GM23338 (cell line): Measurements from ENCODE around the gene SLC30A10. TPM values are rescaled to one million over a fixed set of nuclear protein-coding genes. Genes with fewer than 3 reads are reported as not detected.

Source experiments
- ATAC-seq: fragments of 200-7000 bp; cut with Tn5 transposase; 3 replicates; pipeline ENCODE4 v1.9.1; 2020
- DNase-seq: peaks from one replicate; pipeline ENCODE4 v3.0.0-alpha.2; 2015; ENCODE audit warnings: low spot score
- H2AFZ ChIP-seq: fragments of 200-600 bp; sonication (generic); 2 replicates; pipeline ENCODE4 v1.8.0; 2016; ENCODE audit warnings: antibody characterized with exemption, mild to moderate bottlenecking, moderate library complexity
- H3F3A ChIP-seq: fragments of 200-600 bp; sonication (generic); replicated peaks from 2 replicates; pipeline ENCODE4 v1.8.0; 2017; ENCODE audit warnings: antibody characterized with exemption, mixed run types, low read depth
- H3K27ac ChIP-seq: fragments of 200-600 bp; sonication (generic); 2 replicates; pipeline ENCODE4 v1.6.1; 2016; ENCODE audit warnings: low read depth
- H3K27me3 ChIP-seq: fragments of 200-600 bp; sonication (generic); 2 replicates; pipeline ENCODE4 v1.8.0; 2016; ENCODE audit warnings: mild to moderate bottlenecking, mixed run types, moderate library complexity; ENCODE audit not compliant: insufficient read depth
- H3K36me3 ChIP-seq: fragments of 200-600 bp; sonication (generic); 2 replicates; pipeline ENCODE4 v1.8.0; 2016; ENCODE audit warnings: mild to moderate bottlenecking; ENCODE audit not compliant: insufficient read depth
- H3K4me1 ChIP-seq: fragments of 200-600 bp; sonication (generic); 2 replicates; pipeline ENCODE4 v1.8.0; 2016; ENCODE audit warnings: mild to moderate bottlenecking, moderate library complexity; ENCODE audit not compliant: insufficient read depth
- H3K4me2 ChIP-seq: fragments of 200-600 bp; sonication (generic); 2 replicates; pipeline ENCODE4 v1.7.1; 2017; ENCODE audit warnings: mixed run types
- H3K4me3 ChIP-seq: fragments of 200-600 bp; sonication (generic); 2 replicates; pipeline ENCODE4 v1.6.1; 2016; ENCODE audit warnings: mixed run types
- H3K79me2 ChIP-seq: fragments of 200-600 bp; sonication (generic); replicated peaks from 2 replicates; pipeline ENCODE4 v1.8.0; 2017; ENCODE audit warnings: mild to moderate bottlenecking; ENCODE audit not compliant: insufficient read depth
- H3K9me2 ChIP-seq: fragments of 200-600 bp; sonication (generic); 2 replicates; pipeline ENCODE4 v1.8.0; 2017; ENCODE audit not compliant: insufficient read depth
- H4K20me1 ChIP-seq: fragments of 200-600 bp; sonication (generic); replicated peaks from 2 replicates; pipeline ENCODE4 v1.8.0; 2017; ENCODE audit warnings: mild to moderate bottlenecking; ENCODE audit not compliant: insufficient read depth
- H3K27ac Mint-ChIP-seq: 2 replicates; pipeline ENCODE4 v1.8.0; 2020; ENCODE audit warnings: inconsistent platforms, mild to moderate bottlenecking, moderate library complexity, mixed read lengths
- H3K27me3 Mint-ChIP-seq: 3 replicates; pipeline ENCODE4 v1.8.0; 2022; ENCODE audit warnings: low read depth, mild to moderate bottlenecking, moderate library complexity, mixed read lengths, inconsistent platforms; ENCODE audit not compliant: insufficient read depth, poor library complexity
- H3K36me3 Mint-ChIP-seq: 3 replicates; pipeline ENCODE4 v1.8.0; 2021; ENCODE audit warnings: low read depth, mild to moderate bottlenecking, inconsistent platforms, moderate library complexity, mixed read lengths
- H3K4me1 Mint-ChIP-seq: 3 replicates; pipeline ENCODE4 v1.8.0; 2020; ENCODE audit warnings: mild to moderate bottlenecking, inconsistent platforms, mixed read lengths
- H3K4me3 Mint-ChIP-seq: 3 replicates; pipeline ENCODE4 v1.8.0; 2021; ENCODE audit warnings: moderate library complexity, mild to moderate bottlenecking, inconsistent platforms, mixed read lengths
- H3K9me3 Mint-ChIP-seq: 3 replicates; pipeline ENCODE4 v1.8.0; 2020; ENCODE audit warnings: moderate library complexity, mild to moderate bottlenecking, inconsistent platforms, mixed read lengths
- ETS1 ChIP-seq: IDR thresholded peaks from 2 replicates; pipeline ENCODE4 v1.6.1; 2016; ENCODE audit warnings: antibody characterized with exemption
- EZH2 ChIP-seq: fragments of 200-600 bp; sonication (generic); IDR thresholded peaks from one replicate; pipeline ENCODE4 v1.8.0; 2017; ENCODE audit warnings: antibody characterized with exemption, mild to moderate bottlenecking, low read depth; ENCODE audit not compliant: unreplicated experiment
- JUNB ChIP-seq: IDR thresholded peaks from one replicate; pipeline ENCODE4 v1.6.1; 2016; ENCODE audit warnings: antibody characterized with exemption; ENCODE audit not compliant: unreplicated experiment
- POLR2AphosphoS5 ChIP-seq: IDR thresholded peaks from 2 replicates; pipeline ENCODE4 v1.6.1; 2016; ENCODE audit warnings: antibody characterized with exemption, low read depth
- REST ChIP-seq: IDR thresholded peaks from one replicate; pipeline ENCODE4 v1.6.1; 2018; ENCODE audit warnings: antibody characterized with exemption; ENCODE audit not compliant: unreplicated experiment
- ZNF114 ChIP-seq: fragments of 250-450 bp; sonication (Bioruptor Pico); IDR thresholded peaks from 2 replicates; pipeline ENCODE4 v1.5.0; 2020; ENCODE audit warnings: mild to moderate bottlenecking, moderate library complexity
- ZNF331 ChIP-seq: fragments of 250-450 bp; sonication (Bioruptor Pico); IDR thresholded peaks from 2 replicates; pipeline ENCODE4 v1.5.0; 2020; ENCODE audit warnings: low read depth, mild to moderate bottlenecking, moderate library complexity
- polyA plus RNA-seq: library from polyadenylated mRNA; unstranded; fragments of >200 nt; fragmentation: Nextera tagmentation; extraction: Ambion mirVana; gene quantifications from 2 replicates; pipeline ENCODE4 v1.2.1, GENCODE V29; 2016
- total RNA-seq: library from RNA; depleted of rRNA; stranded (reverse); fragments of >200 nt; shearing (Covaris generic); gene quantifications from 2 replicates; pipeline ENCODE4 v1.2.3, GENCODE V29; 2014

SLC30A10 gene
- total and polyA plus RNA-seq, 2 experiments from 2014 or later = 0.47 to 1.1 TPM

- no peak for TF ChIP-seq REST
Observed at GRCh38 chr1:219900201-219900600, 28.2 kb downstream of the SLC30A10 start (continued).

- Histone ChIP-seq H3K4me2 (no peak overlapping the region), H2AFZ (no peak overlapping the region), H3K36me3 (no peaks in the 10 kb centered on the region), H3F3A (no peaks in the 10 kb centered on the region), H3K9me2 (peaks cover 2% of the 10 kb centered on the region; the same call in 1 of the 2 replicates), H3K79me2 (no peaks in the 10 kb centered on the region), H3K27me3 (no peaks in the 10 kb centered on the region), H3K4me1 (peaks cover 13% of the 10 kb centered on the region; the same call in 1 of the 2 replicates), H3K4me3 (no peak overlapping the region), H4K20me1 (no peaks in the 10 kb centered on the region), H3K27ac (no peak overlapping the region)
- TF ChIP-seq JUNB (no peak), EZH2 (no peak), ZNF114 (CRISPR knock-in tag) (no peak), POLR2AphosphoS5 (no peak)
- Mint-ChIP-seq H3K36me3 (no peaks in the 10 kb centered on the region), H3K9me3 (no peaks in the 10 kb centered on the region), H3K27me3 (peaks cover 1% of the 10 kb centered on the region), H3K4me3 (no peak overlapping the region), H3K4me1 (peaks cover 31% of the 10 kb centered on the region), H3K27ac (no peak overlapping the region)
- DNase-seq = no peak
- ATAC-seq = no peak
Observed at GRCh38 chr1:219898375-219898774, 30.0 kb downstream of the SLC30A10 start.

- Histone ChIP-seq H3K27me3 (no peaks in the 10 kb centered on the region), H3K79me2 (no peaks in the 10 kb centered on the region), H2AFZ (no peak overlapping the region), H3K27ac (no peak overlapping the region), H3K4me3 (no peak overlapping the region), H3K4me1 (peaks cover 13% of the 10 kb centered on the region; the same call in 1 of the 2 replicates), H3F3A (no peaks in the 10 kb centered on the region), H3K4me2 (no peak overlapping the region), H4K20me1 (no peaks in the 10 kb centered on the region), H3K9me2 (no peaks in the 10 kb centered on the region; the same call in 1 of the 2 replicates), H3K36me3 (no peaks in the 10 kb centered on the region)
- Mint-ChIP-seq H3K36me3 (no peaks in the 10 kb centered on the region), H3K27ac (no peak overlapping the region), H3K4me1 (peaks cover 29% of the 10 kb centered on the region), H3K27me3 (peaks cover 1% of the 10 kb centered on the region), H3K9me3 (no peaks in the 10 kb centered on the region), H3K4me3 (no peak overlapping the region)
- DNase-seq (no peak), ATAC-seq (no peak)
- TF ChIP-seq ETS1 (no peak), ZNF331 (CRISPR knock-in tag) (no peak), REST (no peak)
Observed at GRCh38 chr1:219897914-219898313, 30.4 kb downstream of the SLC30A10 start.
